Breast epithelium (tissue), 3 donors: ENCODE results near the gene LIM2.

Source experiments
- CTCF ChIP-seq, 3 donors: fragments of 450-650 bp; IDR thresholded peaks; one replicate each; pipeline ENCODE4 v1.5.1; 2016 to 2017; ENCODE audit warnings: antibody characterized with exemption in 3 of 3, mild to moderate bottlenecking in 3 of 3, moderate library complexity in 3 of 3
- POLR2A ChIP-seq: fragments of 450-650 bp; IDR thresholded peaks from one replicate; pipeline ENCODE4 v1.6.1; 2016; ENCODE audit warnings: antibody characterized with exemption, mild to moderate bottlenecking, moderate library complexity

- TF ChIP-seq CTCF (IDR thresholded peaks at IDR 0.05), result no peak
- TF ChIP-seq POLR2A, result no peak
Observed at GRCh38 chr19:51410950-51411748, 23.4 kb upstream of the LIM2 start.
